IMR-90 (cell line): Measurements from ENCODE around the gene EGFL8.

Experiments
- BHLHE40 ChIP-seq: fragments of 150-350 bp; IDR thresholded peaks from 2 replicates; pipeline ENCODE4 v1.6.1; 2016; ENCODE audit warnings: mild to moderate bottlenecking, low read depth, low read length
- CEBPB ChIP-seq: IDR thresholded peaks from 2 replicates; pipeline ENCODE4 v1.6.1; 2012; ENCODE audit warnings: low read depth, low read length, improper control_type of control experiment
- CHD1 ChIP-seq: IDR thresholded peaks from 2 replicates; pipeline ENCODE4 v1.6.1; 2012; ENCODE audit warnings: low read depth, low read length, improper control_type of control experiment
- CTCF ChIP-seq: conservative IDR thresholded peaks from 2 replicates; pipeline ENCODE4 v1.5.1; 2012; ENCODE audit warnings: mild to moderate bottlenecking, low read depth, low read length, improper control_type of control experiment
- ELK1 ChIP-seq: fragments of 150-350 bp; IDR thresholded peaks from 2 replicates; pipeline ENCODE4 v1.6.1; 2016; ENCODE audit warnings: low read depth, mild to moderate bottlenecking, low read length, moderate library complexity, borderline replicate concordance
- FOS ChIP-seq: fragments of 150-350 bp; IDR thresholded peaks from 2 replicates; pipeline ENCODE4 v1.6.1; 2016; ENCODE audit warnings: low read depth, low read length
- MAZ ChIP-seq: IDR thresholded peaks from 2 replicates; pipeline ENCODE4 v1.6.1; 2012; ENCODE audit warnings: low read depth, mild to moderate bottlenecking, low read length, improper control_type of control experiment, moderate library complexity, borderline replicate concordance
- MXI1 ChIP-seq: IDR thresholded peaks from 2 replicates; pipeline ENCODE4 v1.6.1; 2012; ENCODE audit warnings: low read depth, mild to moderate bottlenecking, low read length, moderate library complexity, borderline replicate concordance
- POLR2A ChIP-seq: IDR thresholded peaks from 2 replicates; pipeline ENCODE4 v1.6.1; 2012; ENCODE audit warnings: mild to moderate bottlenecking, low read depth, low read length
- RAD21 ChIP-seq: IDR thresholded peaks from 2 replicates; pipeline ENCODE4 v1.6.1; 2012; ENCODE audit warnings: low read length, improper control_type of control experiment
- RCOR1 ChIP-seq: IDR thresholded peaks from 2 replicates; pipeline ENCODE4 v1.6.1; 2012; ENCODE audit warnings: mild to moderate bottlenecking, low read length, improper control_type of control experiment; ENCODE audit not compliant: insufficient replicate concordance
- RFX5 ChIP-seq: IDR thresholded peaks from 2 replicates; pipeline ENCODE4 v1.8.0; 2012; ENCODE audit warnings: low read depth, mild to moderate bottlenecking, low read length, moderate library complexity
- SMC3 ChIP-seq: fragments of 150-350 bp; IDR thresholded peaks from 2 replicates; pipeline ENCODE4 v1.6.1; 2016; ENCODE audit warnings: low read depth, mild to moderate bottlenecking, antibody characterized with exemption, low read length, moderate library complexity
- USF2 ChIP-seq: fragments of 150-350 bp; IDR thresholded peaks from 2 replicates; pipeline ENCODE4 v1.6.1; 2017; ENCODE audit warnings: mild to moderate bottlenecking, antibody characterized with exemption, low read length, low read depth

- no peak for TF ChIP-seq CHD1
- no peak for TF ChIP-seq FOS
- no peak for TF ChIP-seq CTCF
- no peak for TF ChIP-seq POLR2A
- no peak for TF ChIP-seq CEBPB
- no peak for TF ChIP-seq USF2
- no peak for TF ChIP-seq RAD21
- TF ChIP-seq SMC3, result no peak
- no peak for TF ChIP-seq RCOR1
- no peak for TF ChIP-seq ELK1
- no peak for TF ChIP-seq MXI1
- no peak for TF ChIP-seq MAZ
- no peak for TF ChIP-seq BHLHE40
- no peak for TF ChIP-seq RFX5
Observed at GRCh38 chr6:32151181-32151862, 13.1 kb upstream of the EGFL8 start.
